NT2/D1 (cell line): Measurements from ENCODE around the gene PXT1.

Experiments used
- SUZ12 ChIP-seq: IDR thresholded peaks from 2 replicates; pipeline ENCODE4 v1.6.1; 2011; ENCODE audit not compliant: insufficient read length, insufficient read depth; ENCODE audit errors: extremely low read depth
- YY1 ChIP-seq: IDR thresholded peaks from 2 replicates; pipeline ENCODE4 v1.6.1; 2011; ENCODE audit not compliant: insufficient read length, insufficient read depth
- ZNF274 ChIP-seq: IDR thresholded peaks from 2 replicates; pipeline ENCODE4 v1.6.1; 2011; ENCODE audit warnings: mild to moderate bottlenecking, low read depth, low read length

DNA sequence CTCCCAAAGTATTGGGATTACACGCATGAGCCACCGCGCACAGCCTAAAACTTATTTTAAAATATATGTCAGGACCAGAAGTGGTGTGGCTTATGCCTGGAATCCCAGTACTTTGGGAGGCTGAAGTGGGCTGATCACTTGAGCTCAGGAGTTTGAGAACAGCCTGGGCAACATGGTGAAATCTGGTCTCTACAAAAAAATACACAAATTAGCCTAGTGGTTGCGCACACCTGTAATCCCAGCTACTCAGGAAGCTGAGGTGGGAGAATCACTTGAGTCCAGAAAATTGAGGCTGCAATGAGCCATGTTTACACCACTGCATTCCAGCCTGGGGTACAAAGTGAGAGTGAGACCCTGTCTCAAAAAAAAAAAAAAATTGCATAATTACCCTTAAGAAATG, 13.7 kb downstream of the PXT1 start:
- TF ChIP-seq YY1 (no peak), ZNF274 (no peak), SUZ12 (no peak)
